HEK293 (cell line): ENCODE results near the gene ST6GALNAC6.
A peak's percentile ranks its signal among the peaks of the same experiment; 100 is the strongest.

Experiments
- CTCF ChIA-PET: fragments of 350-600 bp; formaldehyde crosslinking; extraction: SDS; loops from one replicate; lab custom pipeline; 2021; ENCODE audit warnings: antibody characterized with exemption; lab: Yijun Ruan, JAX
- POLR2A ChIA-PET: fragments of 300-600 bp; formaldehyde crosslinking; extraction: SDS; loops from one replicate; lab custom pipeline; 2020; ENCODE audit warnings: antibody characterized with exemption, inconsistent platforms; lab: Yijun Ruan, JAX
- H3K27ac ChIP-seq: fragments of 200-500 bp; sonication (Bioruptor generic); 2 replicates; pipeline ENCODE4 v1.5.1; 2014; ENCODE audit warnings: low read depth, low read length, control low read depth, inconsistent platforms; ENCODE audit errors: extremely low read depth
- H3K36me3 ChIP-seq, 2 experiments: fragments of 200-500 bp in 1 of 2; sonication (Bioruptor generic) in 1 of 2; 1 replicate in 1 of 2; 2 replicates in 1 of 2; pipeline ENCODE4 v1.5.1; 2014 to 2017; ENCODE audit warnings: inconsistent platforms in 2 of 2, low read length in 2 of 2; ENCODE audit not compliant: control insufficient read depth in 2 of 2, insufficient read depth in 1 of 2
- H3K4me1 ChIP-seq: fragments of 200-500 bp; sonication (Bioruptor generic); 2 replicates; pipeline ENCODE4 v1.5.1; 2014; ENCODE audit warnings: mild to moderate bottlenecking, low read length, inconsistent platforms; ENCODE audit not compliant: control insufficient read depth, insufficient read depth
- H3K4me3 ChIP-seq: 2 replicates; pipeline ENCODE4 v1.5.1; 2011; ENCODE audit warnings: low read depth, mild to moderate bottlenecking, control low read depth, low read length, moderate library complexity
- H3K9me3 ChIP-seq: fragments of 200-500 bp; sonication (Bioruptor generic); 2 replicates; pipeline ENCODE4 v1.5.1; 2014; ENCODE audit warnings: low read depth, low read length, inconsistent platforms; ENCODE audit not compliant: control insufficient read depth, insufficient read depth
- GLIS1 ChIP-seq: fragments of 450-650 bp; formaldehyde crosslinking; IDR thresholded peaks from 2 replicates; pipeline ENCODE4 v1.5.1; 2016; ENCODE audit warnings: missing biosample characterization, missing genetic modification characterization
- HOXA7 ChIP-seq: sonication (generic); formaldehyde crosslinking; IDR thresholded peaks from 2 replicates; pipeline ENCODE4 v1.8.1; 2022; ENCODE audit warnings: missing genetic modification reagents, borderline replicate concordance
- KLF8 ChIP-seq: fragments of 450-650 bp; formaldehyde crosslinking; IDR thresholded peaks from 2 replicates; pipeline ENCODE4 v1.5.1; 2016; ENCODE audit warnings: missing biosample characterization, missing genetic modification characterization
- MYNN ChIP-seq: fragments of 450-650 bp; formaldehyde crosslinking; IDR thresholded peaks from 2 replicates; pipeline ENCODE4 v1.5.1; 2016; ENCODE audit warnings: missing biosample characterization, missing genetic modification characterization, borderline replicate concordance
- PBX3 ChIP-seq: sonication (generic); formaldehyde crosslinking; IDR thresholded peaks from 2 replicates; pipeline ENCODE4 v1.8.1; 2022; ENCODE audit warnings: mild to moderate bottlenecking, moderate library complexity, missing genetic modification reagents
- RBAK ChIP-seq: fragments of 450-650 bp; formaldehyde crosslinking; IDR thresholded peaks from 2 replicates; pipeline ENCODE4 v1.5.1; 2016; ENCODE audit warnings: missing biosample characterization, missing genetic modification characterization
- SALL2 ChIP-seq: fragments of 450-650 bp; formaldehyde crosslinking; IDR thresholded peaks from 2 replicates; pipeline ENCODE4 v1.5.0; 2017; ENCODE audit warnings: missing biosample characterization, mild to moderate bottlenecking, missing genetic modification characterization, borderline replicate concordance
- YY1 ChIP-seq: fragments of 450-650 bp; formaldehyde crosslinking; IDR thresholded peaks from 2 replicates; pipeline ENCODE4 v1.5.1; 2018; ENCODE audit warnings: missing biosample characterization, missing genetic modification characterization
- ZNF157 ChIP-seq: fragments of 450-650 bp; formaldehyde crosslinking; IDR thresholded peaks from 2 replicates; pipeline ENCODE4 v1.5.1; 2016; ENCODE audit warnings: missing biosample characterization, missing genetic modification characterization
- ZNF214 ChIP-seq: fragments of 450-650 bp; formaldehyde crosslinking; IDR thresholded peaks from 2 replicates; pipeline ENCODE4 v1.5.1; 2017; ENCODE audit warnings: missing biosample characterization, mild to moderate bottlenecking, missing genetic modification characterization, borderline replicate concordance
- ZNF23 ChIP-seq: fragments of 450-650 bp; formaldehyde crosslinking; IDR thresholded peaks from 2 replicates; pipeline ENCODE4 v1.5.1; 2016; ENCODE audit warnings: missing biosample characterization, missing genetic modification characterization, borderline replicate concordance
- ZNF366 ChIP-seq: fragments of 450-650 bp; formaldehyde crosslinking; conservative IDR thresholded peaks from 2 replicates; pipeline ENCODE4 v1.5.1; 2016; ENCODE audit warnings: missing biosample characterization, missing genetic modification characterization
- ZNF404 ChIP-seq: fragments of 450-650 bp; formaldehyde crosslinking; IDR thresholded peaks from 2 replicates; pipeline ENCODE4 v1.5.1; 2017; ENCODE audit warnings: missing biosample characterization, missing genetic modification characterization
- ZNF423 ChIP-seq: fragments of 450-650 bp; formaldehyde crosslinking; IDR thresholded peaks from 2 replicates; pipeline ENCODE4 v1.5.1; 2016; ENCODE audit warnings: missing biosample characterization, missing genetic modification characterization
- ZNF48 ChIP-seq: fragments of 450-650 bp; formaldehyde crosslinking; IDR thresholded peaks from 2 replicates; pipeline ENCODE4 v1.5.1; 2016; ENCODE audit warnings: missing biosample characterization, missing genetic modification characterization
- ZNF514 ChIP-seq: fragments of 450-650 bp; formaldehyde crosslinking; IDR thresholded peaks from 2 replicates; pipeline ENCODE4 v1.5.1; 2016; ENCODE audit warnings: missing biosample characterization, missing genetic modification characterization
- ZNF600 ChIP-seq: fragments of 450-650 bp; formaldehyde crosslinking; IDR thresholded peaks from 2 replicates; pipeline ENCODE4 v1.5.1; 2016; ENCODE audit warnings: missing biosample characterization, missing genetic modification characterization
- ZNF654 ChIP-seq: fragments of 450-650 bp; formaldehyde crosslinking; IDR thresholded peaks from 2 replicates; pipeline ENCODE4 v1.5.1; 2016; ENCODE audit warnings: low read depth, missing biosample characterization, missing genetic modification characterization
- ZNF677 ChIP-seq: fragments of 450-650 bp; IDR thresholded peaks from 2 replicates; pipeline ENCODE4 v1.5.0; 2018; ENCODE audit warnings: missing biosample characterization, mild to moderate bottlenecking, missing genetic modification characterization, moderate library complexity
- ZNF692 ChIP-seq: fragments of 450-650 bp; formaldehyde crosslinking; IDR thresholded peaks from 2 replicates; pipeline ENCODE4 v1.5.1; 2016; ENCODE audit warnings: missing biosample characterization, missing genetic modification characterization
- ZNF791 ChIP-seq: fragments of 450-650 bp; formaldehyde crosslinking; IDR thresholded peaks from 2 replicates; pipeline ENCODE4 v1.5.1; 2016; ENCODE audit warnings: missing biosample characterization, missing genetic modification characterization
- ZSCAN5A ChIP-seq: fragments of 450-650 bp; formaldehyde crosslinking; IDR thresholded peaks from 2 replicates; pipeline ENCODE4 v1.5.1; 2016; ENCODE audit warnings: missing biosample characterization, missing genetic modification characterization
- TF ChIP-seq, protein P1 (sequence below): fragments of 450-650 bp; formaldehyde crosslinking; IDR thresholded peaks from 2 replicates; pipeline ENCODE4 v1.5.1; 2016; ENCODE audit warnings: missing biosample characterization, missing genetic modification characterization

The ST6GALNAC6 gene

GRCh38 chr9:127927201-127927987 is 28.0 kb upstream of the ST6GALNAC6 start:
- H3K36me3 ChIP-seq, result no peaks in the 10 kb centered on the region
- CTCF ChIA-PET, result interaction anchor here (1.8 to 8.6 kb wide), 3 partner anchors 16 to 193 kb away, joined by 8 to 65 read pairs (median 24); partner anchors contain the start of gene TOR2A
- H3K4me3 ChIP-seq, result peak overlapping the region; percentile 34
- peak; percentile 58; the same call in 1 of the 2 replicates for TF ChIP-seq KLF8 (tag by site-specific recombination)
- TF ChIP-seq YY1 (tag by site-specific recombination), result no peak
- TF ChIP-seq, all 188 proteins: peak for 1
- no peaks in the 10 kb centered on the region for H3K9me3 ChIP-seq
- POLR2A ChIA-PET, result interaction anchor here (1.1 kb wide), 1 partner anchor 16 kb away, joined by 6 read pairs; no protein-coding TSS in a partner anchor
- H3K27ac ChIP-seq, result no peak overlapping the region
- H3K4me1 ChIP-seq, result 0 out of 2 replicates have a peak, but pooled peaks cover 5% of the 10 kb centered on the region

- no peaks in the 10 kb centered on the region for H3K36me3 ChIP-seq
- TF ChIP-seq ZNF366 (tag by site-specific recombination), result no peak
- TF ChIP-seq MYNN (tag by site-specific recombination), result no peak
- no peak for TF ChIP-seq PBX3
- no peak for TF ChIP-seq ZNF692 (tag by site-specific recombination)
- no peak for TF ChIP-seq SALL2 (tag by site-specific recombination)
- no peak for TF ChIP-seq ZNF214
- TF ChIP-seq ZNF677 (tag by site-specific recombination), result no peak
- TF ChIP-seq ZNF157 (tag by site-specific recombination), result no peak
- TF ChIP-seq HOXA7 (CRISPR knock-in tag), result no peak
- no peak for TF ChIP-seq ZNF48 (tag by site-specific recombination)
- no peak for TF ChIP-seq ZNF791 (tag by site-specific recombination)
- POLR2A ChIA-PET, result no interaction called here
- H3K27ac ChIP-seq, result no peak overlapping the region
- peak overlapping the region; percentile 34 for H3K4me3 ChIP-seq
- CTCF ChIA-PET, result interaction anchor here (1.1 to 8.6 kb wide), 2 partner anchors 108 to 192 kb away, joined by 4 to 65 read pairs; partner anchors contain the start of gene TOR2A
- 0 out of 2 replicates have a peak, but pooled peaks cover 5% of the 10 kb centered on the region for H3K4me1 ChIP-seq
- no peaks in the 10 kb centered on the region for H3K9me3 ChIP-seq
Observed at GRCh38 chr9:127926906-127927200, 27.4 kb upstream of the ST6GALNAC6 start.

DNA sequence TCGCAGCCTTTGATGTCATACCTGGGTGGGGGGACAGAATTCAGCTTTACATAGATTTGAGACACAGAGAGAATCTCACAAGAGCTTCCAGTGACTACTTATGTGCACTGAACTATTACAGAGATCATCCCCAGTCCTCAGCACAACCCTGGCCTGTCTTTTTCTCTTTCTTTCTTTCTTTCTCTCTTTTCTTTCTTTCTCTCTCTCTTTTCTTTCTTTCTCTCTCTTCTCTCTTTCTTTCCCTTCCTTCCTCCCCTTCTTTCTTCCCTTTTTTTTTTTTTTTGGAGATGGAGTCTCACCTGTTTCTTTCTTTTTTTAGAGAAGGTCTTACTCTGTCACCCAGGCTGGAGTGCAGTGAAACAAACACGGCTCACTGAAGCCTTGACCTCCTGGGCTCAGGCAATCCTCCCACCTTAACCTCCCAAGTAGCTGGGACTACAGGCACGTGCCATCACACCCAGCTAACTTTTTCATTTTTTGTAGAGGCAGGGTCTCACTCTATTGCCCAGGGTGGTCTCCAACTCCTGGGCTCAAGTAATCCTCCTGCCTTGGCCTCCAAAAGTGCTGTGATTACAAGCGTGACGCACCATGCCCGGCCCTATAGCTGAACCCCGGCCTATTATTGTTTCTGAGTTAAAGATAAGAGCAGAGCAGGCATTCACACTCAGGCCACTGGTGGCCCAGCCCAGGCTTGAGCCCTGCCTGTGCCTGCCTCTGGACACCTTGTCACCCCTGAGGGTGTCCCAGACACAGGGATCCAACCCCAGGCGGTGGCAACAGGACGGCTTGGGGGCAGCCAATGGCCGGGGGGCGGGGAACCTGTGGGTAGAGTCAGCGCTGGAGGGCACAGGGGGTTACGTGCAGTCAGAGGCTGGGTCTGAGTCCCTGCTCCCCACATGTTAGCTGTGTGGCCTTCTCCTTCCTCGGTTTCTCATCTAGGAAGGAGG is 26.8 kb upstream of the ST6GALNAC6 start:
- Histone ChIP-seq H3K36me3 (no peaks in the 10 kb centered on the region), H3K4me3 (no peak overlapping the region), H3K27ac (no peak overlapping the region), H3K9me3 (no peaks in the 10 kb centered on the region), H3K4me1 (0 out of 2 replicates have a peak, but pooled peaks cover 3% of the 10 kb centered on the region)
- ChIA-PET CTCF (interaction anchor here (1.1 to 8.6 kb wide), 3 partner anchors 108 to 192 kb away, joined by 3 to 65 read pairs (median 4); partner anchors contain the start of gene TOR2A), POLR2A (interaction anchor here (0.6 kb wide), 1 partner anchor 148 kb away, joined by 4 read pairs; no protein-coding TSS in a partner anchor)
- TF ChIP-seq ZNF600 (tag by site-specific recombination) (0 out of 2 replicates have a peak, but pooled peaks have one; percentile 9), ZNF514 (tag by site-specific recombination) (no peak), ZNF366 (tag by site-specific recombination) (peak; percentile 69), ZNF423 (no peak), ZNF654 (tag by site-specific recombination) (0 out of 2 replicates have a peak, but pooled peaks have one; percentile 4), GLIS1 (tag by site-specific recombination) (peak; percentile 15; the same call in 1 of the 2 replicates), RBAK (tag by site-specific recombination) (no peak), ZNF404 (tag by site-specific recombination) (no peak), ZNF23 (tag by site-specific recombination) (no peak), ZSCAN5A (tag by site-specific recombination) (no peak)
- TF ChIP-seq, protein P1, sequence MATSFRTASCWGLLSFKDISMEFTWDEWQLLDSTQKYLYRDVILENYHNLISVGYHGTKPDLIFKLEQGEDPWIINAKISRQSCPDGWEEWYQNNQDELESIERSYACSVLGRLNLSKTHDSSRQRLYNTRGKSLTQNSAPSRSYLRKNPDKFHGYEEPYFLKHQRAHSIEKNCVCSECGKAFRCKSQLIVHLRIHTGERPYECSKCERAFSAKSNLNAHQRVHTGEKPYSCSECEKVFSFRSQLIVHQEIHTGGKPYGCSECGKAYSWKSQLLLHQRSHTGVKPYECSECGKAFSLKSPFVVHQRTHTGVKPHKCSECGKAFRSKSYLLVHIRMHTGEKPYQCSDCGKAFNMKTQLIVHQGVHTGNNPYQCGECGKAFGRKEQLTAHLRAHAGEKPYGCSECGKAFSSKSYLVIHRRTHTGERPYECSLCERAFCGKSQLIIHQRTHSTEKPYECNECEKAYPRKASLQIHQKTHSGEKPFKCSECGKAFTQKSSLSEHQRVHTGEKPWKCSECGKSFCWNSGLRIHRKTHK, result no peak
